Neural progenitor cell (in vitro differentiated cells): Measurements from ENCODE around the gene SEBOX. TPM values are rescaled to one million over a fixed set of nuclear protein-coding genes. Genes with fewer than 3 reads are reported as not detected.

ENCODE experiments used
- DNase-seq: peaks from one replicate; pipeline ENCODE4 v3.0.0-alpha.2; 2016; ENCODE audit warnings: low spot score
- H2AFZ ChIP-seq: fragments of 200-600 bp; sonication (generic); replicated peaks from 2 replicates; pipeline ENCODE4 v1.6.1; 2016; ENCODE audit warnings: antibody characterized with exemption
- H3F3A ChIP-seq: fragments of 200-600 bp; sonication (generic); 2 replicates; pipeline ENCODE4 v1.6.1; 2016; ENCODE audit warnings: antibody characterized with exemption, low read depth
- H3K27ac ChIP-seq: fragments of 200-600 bp; sonication (generic); 2 replicates; pipeline ENCODE4 v1.5.1; 2016; ENCODE audit warnings: mild to moderate bottlenecking
- H3K27me3 ChIP-seq: fragments of 200-600 bp; sonication (generic); 2 replicates; pipeline ENCODE4 v1.6.1; 2016; ENCODE audit warnings: mild to moderate bottlenecking, moderate library complexity
- H3K36me3 ChIP-seq: fragments of 200-600 bp; sonication (generic); 2 replicates; pipeline ENCODE4 v1.5.1; 2016
- H3K4me1 ChIP-seq: fragments of 200-600 bp; sonication (generic); 2 replicates; pipeline ENCODE4 v1.6.1; 2016; ENCODE audit warnings: mixed run types
- H3K4me2 ChIP-seq: fragments of 200-600 bp; sonication (generic); 2 replicates; pipeline ENCODE4 v1.6.1; 2016
- H3K4me3 ChIP-seq: fragments of 200-600 bp; sonication (generic); 2 replicates; pipeline ENCODE4 v1.5.1; 2016
- H3K79me2 ChIP-seq: fragments of 200-600 bp; sonication (generic); 2 replicates; pipeline ENCODE4 v1.6.1; 2016; ENCODE audit warnings: low read depth
- H3K9ac ChIP-seq: fragments of 200-600 bp; sonication (generic); 2 replicates; pipeline ENCODE4 v1.6.1; 2016
- H3K9me3 ChIP-seq: fragments of 200-600 bp; sonication (generic); 2 replicates; pipeline ENCODE4 v1.5.1; 2016; ENCODE audit warnings: low read depth
- H4K20me1 ChIP-seq: fragments of 200-600 bp; sonication (generic); 2 replicates; pipeline ENCODE4 v1.6.1; 2016; ENCODE audit warnings: low read depth
- H3K27ac Mint-ChIP-seq: 3 replicates; pipeline ENCODE4 v1.8.0; 2021; ENCODE audit warnings: mixed read lengths
- H3K27me3 Mint-ChIP-seq: 2 replicates; pipeline ENCODE4 v1.8.0; 2022; ENCODE audit warnings: low read depth, mild to moderate bottlenecking, inconsistent platforms, moderate library complexity, mixed read lengths; ENCODE audit not compliant: insufficient read depth
- H3K36me3 Mint-ChIP-seq: 3 replicates; pipeline ENCODE4 v1.8.0; 2021; ENCODE audit warnings: mixed read lengths
- H3K4me1 Mint-ChIP-seq: 3 replicates; pipeline ENCODE4 v1.8.0; 2021; ENCODE audit warnings: mixed read lengths
- H3K4me3 Mint-ChIP-seq: 3 replicates; pipeline ENCODE4 v1.8.0; 2021; ENCODE audit warnings: mild to moderate bottlenecking, moderate library complexity, mixed read lengths
- H3K9me3 Mint-ChIP-seq: 3 replicates; pipeline ENCODE4 v1.8.0; 2020; ENCODE audit warnings: mixed read lengths
- EZH2 ChIP-seq: fragments of 200-600 bp; sonication (generic); IDR thresholded peaks from 2 replicates; pipeline ENCODE4 v1.6.1; 2017; ENCODE audit warnings: antibody characterized with exemption, mild to moderate bottlenecking, moderate library complexity
- EZH2phosphoT487 ChIP-seq: fragments of 200-600 bp; sonication (generic); IDR thresholded peaks from 2 replicates; pipeline ENCODE4 v1.6.1; 2017; ENCODE audit warnings: antibody characterized with exemption
- total RNA-seq: library from RNA; depleted of rRNA; stranded (reverse); fragments of >200 nt; gene quantifications from 2 replicates; pipeline ENCODE4 v1.2.3, GENCODE V29; 2015; ENCODE audit warnings: low replicate concordance
- TF ChIP-seq, protein P1 (sequence below): fragments of 200-600 bp; sonication (generic); IDR thresholded peaks from 2 replicates; pipeline ENCODE4 v1.5.1; 2017; ENCODE audit warnings: antibody characterized with exemption, mild to moderate bottlenecking

SEBOX gene
- total RNA-seq, 1 donor from 2014 or later = not detected

DNA sequence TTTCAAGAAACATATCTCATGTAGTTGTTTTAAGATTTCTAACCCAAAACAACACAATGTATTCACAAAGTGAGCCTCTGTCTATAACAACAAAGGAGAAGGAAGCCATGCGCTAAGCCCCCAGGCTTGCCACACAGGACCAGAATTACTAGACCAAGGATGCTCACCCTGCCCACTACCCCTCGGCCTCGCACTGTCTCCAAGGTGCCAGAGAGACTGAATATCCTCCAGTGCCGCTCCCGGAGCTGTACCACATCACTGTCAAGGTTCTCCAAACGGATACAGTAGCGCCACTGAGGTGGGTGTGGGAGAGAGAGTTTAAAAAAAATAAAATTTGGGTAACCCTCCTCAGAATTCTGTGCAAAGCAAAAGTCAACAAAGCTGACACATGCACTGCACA lies 14.7 kb downstream of the SEBOX start:
- Histone ChIP-seq H2AFZ (no peak overlapping the region), H3K9ac (no peak overlapping the region), H3K27me3 (no peaks in the 10 kb centered on the region), H3K36me3 (peaks cover 6% of the 10 kb centered on the region), H3K79me2 (no peaks in the 10 kb centered on the region), H3K4me1 (peaks cover 4% of the 10 kb centered on the region), H3K4me3 (no peak overlapping the region), H3K9me3 (no peaks in the 10 kb centered on the region), H3F3A (peaks cover 15% of the 10 kb centered on the region), H3K27ac (no peak overlapping the region), H4K20me1 (peaks cover 19% of the 10 kb centered on the region), H3K4me2 (no peak overlapping the region)
- no peaks in the 10 kb centered on the region for H3K27me3 Mint-ChIP-seq
- peaks cover 10% of the 10 kb centered on the region for H3K4me1 Mint-ChIP-seq
- H3K36me3 Mint-ChIP-seq = peaks cover 17% of the 10 kb centered on the region
- TF ChIP-seq EZH2 (no peak), EZH2phosphoT487 (no peak)
- TF ChIP-seq, protein P1, sequence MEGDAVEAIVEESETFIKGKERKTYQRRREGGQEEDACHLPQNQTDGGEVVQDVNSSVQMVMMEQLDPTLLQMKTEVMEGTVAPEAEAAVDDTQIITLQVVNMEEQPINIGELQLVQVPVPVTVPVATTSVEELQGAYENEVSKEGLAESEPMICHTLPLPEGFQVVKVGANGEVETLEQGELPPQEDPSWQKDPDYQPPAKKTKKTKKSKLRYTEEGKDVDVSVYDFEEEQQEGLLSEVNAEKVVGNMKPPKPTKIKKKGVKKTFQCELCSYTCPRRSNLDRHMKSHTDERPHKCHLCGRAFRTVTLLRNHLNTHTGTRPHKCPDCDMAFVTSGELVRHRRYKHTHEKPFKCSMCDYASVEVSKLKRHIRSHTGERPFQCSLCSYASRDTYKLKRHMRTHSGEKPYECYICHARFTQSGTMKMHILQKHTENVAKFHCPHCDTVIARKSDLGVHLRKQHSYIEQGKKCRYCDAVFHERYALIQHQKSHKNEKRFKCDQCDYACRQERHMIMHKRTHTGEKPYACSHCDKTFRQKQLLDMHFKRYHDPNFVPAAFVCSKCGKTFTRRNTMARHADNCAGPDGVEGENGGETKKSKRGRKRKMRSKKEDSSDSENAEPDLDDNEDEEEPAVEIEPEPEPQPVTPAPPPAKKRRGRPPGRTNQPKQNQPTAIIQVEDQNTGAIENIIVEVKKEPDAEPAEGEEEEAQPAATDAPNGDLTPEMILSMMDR = no peak
- no peak overlapping the region for H3K4me3 Mint-ChIP-seq
- DNase-seq = no peak
- H3K27ac Mint-ChIP-seq = no peak overlapping the region
- H3K9me3 Mint-ChIP-seq = no peaks in the 10 kb centered on the region

GRCh38 chr17:28348979-28349378 lies 16.0 kb downstream of the SEBOX start:
- H3K9ac ChIP-seq = no peak overlapping the region
- Mint-ChIP-seq H3K27ac (no peak overlapping the region), H3K9me3 (no peaks in the 10 kb centered on the region), H3K4me3 (no peak overlapping the region), H3K27me3 (no peaks in the 10 kb centered on the region), H3K4me1 (peaks cover 10% of the 10 kb centered on the region), H3K36me3 (peaks cover 18% of the 10 kb centered on the region)
- H3K27ac ChIP-seq = no peak overlapping the region
- H4K20me1 ChIP-seq = peaks cover 19% of the 10 kb centered on the region
- H3F3A ChIP-seq = peaks cover 17% of the 10 kb centered on the region
- H3K27me3 ChIP-seq = no peaks in the 10 kb centered on the region
- TF ChIP-seq EZH2 (no peak), EZH2phosphoT487 (no peak)
- TF ChIP-seq, protein P1 = no peak
- DNase-seq = no peak
- H2AFZ ChIP-seq = no peak overlapping the region
- H3K79me2 ChIP-seq = no peaks in the 10 kb centered on the region
- peaks cover 4% of the 10 kb centered on the region for H3K4me1 ChIP-seq
- no peak overlapping the region for H3K4me2 ChIP-seq
- no peaks in the 10 kb centered on the region for H3K9me3 ChIP-seq
- H3K4me3 ChIP-seq = no peak overlapping the region
- peaks cover 6% of the 10 kb centered on the region for H3K36me3 ChIP-seq

- no peak overlapping the region for H3K4me2 ChIP-seq
- Mint-ChIP-seq H3K4me1 (peaks cover 10% of the 10 kb centered on the region), H3K4me3 (no peak overlapping the region), H3K27ac (no peak overlapping the region), H3K36me3 (peaks cover 20% of the 10 kb centered on the region), H3K27me3 (no peaks in the 10 kb centered on the region), H3K9me3 (no peaks in the 10 kb centered on the region)
- H3K36me3 ChIP-seq = no peaks in the 10 kb centered on the region
- no peaks in the 10 kb centered on the region for H3K27me3 ChIP-seq
- peaks cover 4% of the 10 kb centered on the region for H3K4me1 ChIP-seq
- peaks cover 19% of the 10 kb centered on the region for H4K20me1 ChIP-seq
- no peak for DNase-seq
- no peak overlapping the region for H3K9ac ChIP-seq
- H3K27ac ChIP-seq = no peak overlapping the region
- H3K9me3 ChIP-seq = no peaks in the 10 kb centered on the region
- H3K4me3 ChIP-seq = no peak overlapping the region
- no peak overlapping the region for H2AFZ ChIP-seq
- no peaks in the 10 kb centered on the region for H3K79me2 ChIP-seq
- TF ChIP-seq EZH2 (no peak), EZH2phosphoT487 (no peak)
- TF ChIP-seq, protein P1 = no peak
- H3F3A ChIP-seq = peaks cover 17% of the 10 kb centered on the region
Measured at GRCh38 chr17:28347261-28347891, 17.6 kb downstream of the SEBOX start.
